Thyroid gland (tissue), 4 donors: ENCODE data around the gene MAMLD1.
A peak's percentile ranks its signal among the peaks of the same experiment; 100 is the strongest.

ENCODE experiments used
- POLR2A ChIP-seq, 2 donors: fragments of 450-650 bp; IDR thresholded peaks; one replicate each; pipeline ENCODE4 v1.6.1; 2017; ENCODE audit warnings: antibody characterized with exemption in 2 of 2, mild to moderate bottlenecking in 2 of 2, moderate library complexity in 1 of 2
- TF ChIP-seq, protein P1 (sequence below), 6 experiments: fragments of 200-600 bp in 3 of 6; fragments of 450-650 bp in 3 of 6; sonication (generic) in 3 of 6; IDR thresholded peaks; one replicate each; pipeline ENCODE4 v1.5.1; 2016 to 2019; ENCODE audit warnings: antibody characterized with exemption in 6 of 6, mild to moderate bottlenecking in 2 of 6, inconsistent platforms in 1 of 6, moderate library complexity in 1 of 6

DNA sequence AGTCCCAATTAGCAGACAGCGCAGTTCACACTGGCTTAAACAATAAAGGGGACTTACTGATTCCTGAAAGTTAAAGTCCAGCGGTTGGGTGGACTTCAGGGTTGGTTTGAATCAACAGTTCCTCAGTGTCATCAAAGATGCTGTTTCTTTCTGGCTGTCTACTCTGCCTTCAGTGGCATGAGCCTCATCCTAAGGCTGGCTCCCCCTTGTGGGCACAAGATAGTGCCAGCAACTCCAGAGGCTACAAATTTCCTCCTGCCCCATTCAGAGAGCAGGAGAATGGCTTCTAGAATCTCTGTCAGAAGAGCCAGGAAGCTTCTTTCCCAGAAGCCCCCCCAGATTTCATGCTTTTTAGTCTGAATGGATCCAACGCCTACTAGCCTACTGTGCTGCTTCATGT is 122.9 kb downstream of the MAMLD1 start:
- TF ChIP-seq, protein P1, sequence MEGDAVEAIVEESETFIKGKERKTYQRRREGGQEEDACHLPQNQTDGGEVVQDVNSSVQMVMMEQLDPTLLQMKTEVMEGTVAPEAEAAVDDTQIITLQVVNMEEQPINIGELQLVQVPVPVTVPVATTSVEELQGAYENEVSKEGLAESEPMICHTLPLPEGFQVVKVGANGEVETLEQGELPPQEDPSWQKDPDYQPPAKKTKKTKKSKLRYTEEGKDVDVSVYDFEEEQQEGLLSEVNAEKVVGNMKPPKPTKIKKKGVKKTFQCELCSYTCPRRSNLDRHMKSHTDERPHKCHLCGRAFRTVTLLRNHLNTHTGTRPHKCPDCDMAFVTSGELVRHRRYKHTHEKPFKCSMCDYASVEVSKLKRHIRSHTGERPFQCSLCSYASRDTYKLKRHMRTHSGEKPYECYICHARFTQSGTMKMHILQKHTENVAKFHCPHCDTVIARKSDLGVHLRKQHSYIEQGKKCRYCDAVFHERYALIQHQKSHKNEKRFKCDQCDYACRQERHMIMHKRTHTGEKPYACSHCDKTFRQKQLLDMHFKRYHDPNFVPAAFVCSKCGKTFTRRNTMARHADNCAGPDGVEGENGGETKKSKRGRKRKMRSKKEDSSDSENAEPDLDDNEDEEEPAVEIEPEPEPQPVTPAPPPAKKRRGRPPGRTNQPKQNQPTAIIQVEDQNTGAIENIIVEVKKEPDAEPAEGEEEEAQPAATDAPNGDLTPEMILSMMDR (IDR thresholded peaks at IDR 0.05): peak in 4 of 6 experiments; percentile 19 to 49 (median 28)
- TF ChIP-seq POLR2A (IDR thresholded peaks at IDR 0.05): no peak
